IMR-90 (cell line): ENCODE measurements around the gene SLC44A1.

Source experiments
- CTCF ChIP-seq: conservative IDR thresholded peaks from 2 replicates; pipeline ENCODE4 v1.5.1; 2012; ENCODE audit warnings: mild to moderate bottlenecking, low read depth, low read length, improper control_type of control experiment
- MAFK ChIP-seq: IDR thresholded peaks from 2 replicates; pipeline ENCODE4 v1.6.1; 2012; ENCODE audit warnings: low read depth, low read length, improper control_type of control experiment
- MXI1 ChIP-seq: IDR thresholded peaks from 2 replicates; pipeline ENCODE4 v1.6.1; 2012; ENCODE audit warnings: low read depth, mild to moderate bottlenecking, low read length, moderate library complexity, borderline replicate concordance
- POLR2A ChIP-seq: IDR thresholded peaks from 2 replicates; pipeline ENCODE4 v1.6.1; 2012; ENCODE audit warnings: mild to moderate bottlenecking, low read depth, low read length

- TF ChIP-seq MAFK (no peak), POLR2A (no peak), CTCF (no peak), MXI1 (no peak)
Measured at GRCh38 chr9:105392531-105392930, 148.1 kb downstream of the SLC44A1 start.
